GM12801 (cell line): ENCODE results near the gene PPHLN1.

Source experiments
- TF ChIP-seq, protein P1 (sequence below): IDR thresholded peaks from one replicate; pipeline ENCODE4 v1.5.1; 2011; ENCODE audit warnings: control low read depth; ENCODE audit not compliant: insufficient read length; ENCODE audit errors: extremely low read depth

PPHLN1 gene

DNA sequence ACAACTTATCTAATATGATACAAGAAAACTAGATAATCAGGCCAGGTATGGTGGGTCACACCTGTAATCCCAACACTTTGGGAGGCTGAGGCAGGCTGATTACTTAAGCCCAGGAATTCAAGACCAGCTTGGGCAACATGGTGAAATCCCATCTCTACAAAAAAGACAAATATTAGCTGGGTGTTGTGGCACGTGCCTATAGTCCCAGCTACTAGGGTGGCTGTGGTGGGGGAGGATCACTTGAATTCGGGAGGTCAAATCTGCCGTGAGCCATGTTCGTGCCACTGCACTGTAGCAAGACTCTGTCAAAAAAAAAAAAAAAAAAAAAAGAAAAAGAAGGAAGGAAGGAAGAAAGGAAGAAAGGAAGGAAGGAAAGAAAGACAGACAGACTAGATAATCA lies 27.1 kb upstream of the PPHLN1 start:
- TF ChIP-seq, protein P1, sequence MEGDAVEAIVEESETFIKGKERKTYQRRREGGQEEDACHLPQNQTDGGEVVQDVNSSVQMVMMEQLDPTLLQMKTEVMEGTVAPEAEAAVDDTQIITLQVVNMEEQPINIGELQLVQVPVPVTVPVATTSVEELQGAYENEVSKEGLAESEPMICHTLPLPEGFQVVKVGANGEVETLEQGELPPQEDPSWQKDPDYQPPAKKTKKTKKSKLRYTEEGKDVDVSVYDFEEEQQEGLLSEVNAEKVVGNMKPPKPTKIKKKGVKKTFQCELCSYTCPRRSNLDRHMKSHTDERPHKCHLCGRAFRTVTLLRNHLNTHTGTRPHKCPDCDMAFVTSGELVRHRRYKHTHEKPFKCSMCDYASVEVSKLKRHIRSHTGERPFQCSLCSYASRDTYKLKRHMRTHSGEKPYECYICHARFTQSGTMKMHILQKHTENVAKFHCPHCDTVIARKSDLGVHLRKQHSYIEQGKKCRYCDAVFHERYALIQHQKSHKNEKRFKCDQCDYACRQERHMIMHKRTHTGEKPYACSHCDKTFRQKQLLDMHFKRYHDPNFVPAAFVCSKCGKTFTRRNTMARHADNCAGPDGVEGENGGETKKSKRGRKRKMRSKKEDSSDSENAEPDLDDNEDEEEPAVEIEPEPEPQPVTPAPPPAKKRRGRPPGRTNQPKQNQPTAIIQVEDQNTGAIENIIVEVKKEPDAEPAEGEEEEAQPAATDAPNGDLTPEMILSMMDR: no peak

DNA sequence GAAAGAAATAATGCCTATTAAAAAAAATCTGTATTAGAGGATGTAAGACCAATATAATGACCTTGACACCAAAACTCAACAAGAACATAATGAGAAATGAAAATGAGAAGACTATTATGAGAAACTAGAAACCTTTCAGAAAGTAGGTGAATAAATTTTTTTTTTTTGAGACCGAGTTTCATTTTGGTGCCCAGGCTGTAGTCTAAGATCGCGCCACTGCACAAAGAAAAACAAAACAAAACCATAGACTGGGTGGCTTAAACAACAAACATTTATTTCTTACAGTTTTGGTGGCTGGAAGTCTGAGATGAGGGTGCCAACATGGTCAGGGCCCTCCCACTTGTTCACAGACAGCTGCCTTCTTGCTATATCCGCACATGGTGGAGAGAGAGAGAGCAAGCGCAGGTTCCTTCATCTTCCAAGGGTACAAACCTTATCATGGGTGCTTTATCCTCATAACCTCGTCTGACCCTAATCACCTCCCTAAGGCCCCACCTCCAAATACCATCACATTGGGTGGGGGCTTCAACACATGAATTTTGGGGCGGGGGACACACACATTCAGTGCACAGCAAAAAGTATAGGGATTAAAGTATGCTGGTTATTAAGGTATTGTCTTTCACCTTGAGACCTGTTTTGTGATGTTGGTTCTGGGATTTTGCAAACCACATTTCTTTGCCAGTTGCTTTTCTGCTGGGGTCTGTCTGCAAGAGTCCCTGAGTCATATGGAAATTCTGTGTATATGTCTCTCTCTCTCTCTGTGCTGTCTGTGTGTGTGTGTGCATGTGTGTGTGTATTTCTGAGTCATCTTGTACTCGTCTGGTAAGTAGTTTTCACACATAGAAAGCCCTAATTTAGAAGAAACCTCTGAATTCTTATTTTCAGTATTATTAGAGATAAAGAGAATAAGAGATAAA lies 26.3 kb upstream of the PPHLN1 start:
- TF ChIP-seq, protein P1: no peak

DNA sequence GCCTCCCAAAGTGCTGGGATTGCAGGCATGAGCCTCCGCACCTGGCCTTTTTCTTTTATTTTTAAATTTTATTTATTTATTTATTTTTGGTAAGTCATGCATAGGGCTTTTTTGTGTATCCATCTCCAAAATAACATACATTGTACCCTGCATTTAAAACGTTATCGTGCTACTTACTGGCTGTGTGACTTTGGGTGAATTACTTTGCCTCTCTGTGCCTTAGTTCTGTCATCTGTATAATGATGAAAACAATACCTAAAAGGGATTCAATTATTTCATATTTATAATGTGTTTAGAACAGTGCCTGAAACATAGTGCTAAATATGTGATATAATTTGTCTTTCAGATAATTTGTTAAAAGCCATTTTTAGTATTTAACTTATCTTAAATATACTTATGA lies 19.7 kb upstream of the PPHLN1 start:
- TF ChIP-seq, protein P1: no peak

DNA sequence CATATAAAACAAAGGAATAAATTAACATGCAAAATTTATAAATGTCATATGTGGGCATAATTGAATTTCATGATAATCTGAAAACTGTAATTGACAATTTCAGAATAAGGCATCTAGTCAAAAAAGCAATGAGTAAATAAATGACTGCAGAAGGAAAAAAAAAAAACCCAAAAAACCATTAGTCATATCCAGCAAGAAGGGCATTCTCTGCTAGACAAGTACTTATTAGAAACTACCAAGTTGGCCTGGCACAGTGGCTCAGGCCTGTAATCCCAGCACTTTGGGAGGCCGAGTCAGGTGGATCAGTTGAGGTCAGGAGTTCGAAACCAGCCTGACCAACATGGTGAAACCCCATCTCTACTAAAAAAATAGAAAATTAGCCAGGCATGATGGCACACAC lies 17.6 kb upstream of the PPHLN1 start:
- TF ChIP-seq, protein P1: no peak

DNA sequence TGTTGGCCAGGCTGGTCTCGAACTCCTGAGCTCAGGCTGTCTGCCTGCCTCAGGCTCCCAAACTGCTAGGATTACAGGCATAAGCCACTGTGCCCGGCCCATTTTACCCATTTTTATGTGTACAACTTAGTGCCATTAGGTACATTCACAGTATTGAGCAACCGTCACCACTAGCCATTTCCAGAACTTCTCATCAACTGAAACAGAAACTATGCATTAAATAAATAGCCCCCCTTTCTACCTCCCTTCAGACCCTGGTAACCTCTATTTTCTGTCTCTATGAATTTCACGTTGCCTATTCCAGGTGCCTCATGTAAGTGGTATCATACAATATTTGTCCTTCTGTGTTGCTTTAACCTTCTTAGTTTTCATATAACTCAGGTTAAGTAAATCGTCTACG lies 16.0 kb upstream of the PPHLN1 start:
- TF ChIP-seq, protein P1: no peak

DNA sequence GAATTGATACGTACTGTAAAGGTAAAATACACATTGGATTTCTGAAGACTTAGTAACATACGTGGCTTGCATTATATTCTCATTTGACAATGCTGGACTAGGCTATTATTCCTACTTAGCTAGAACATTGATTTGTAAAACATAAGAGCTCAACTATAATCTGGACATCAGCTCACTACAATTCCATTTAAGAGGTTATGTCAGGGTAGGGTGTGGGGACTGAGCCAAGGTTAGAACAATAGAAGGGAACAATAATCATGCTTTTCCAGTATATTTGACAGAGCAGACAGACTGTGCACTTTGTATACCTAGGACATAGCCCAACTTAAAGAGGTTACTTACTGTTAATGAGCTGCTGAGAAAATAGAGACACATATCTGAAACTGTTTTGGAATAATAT lies 10.9 kb upstream of the PPHLN1 start:
- TF ChIP-seq, protein P1: no peak

DNA sequence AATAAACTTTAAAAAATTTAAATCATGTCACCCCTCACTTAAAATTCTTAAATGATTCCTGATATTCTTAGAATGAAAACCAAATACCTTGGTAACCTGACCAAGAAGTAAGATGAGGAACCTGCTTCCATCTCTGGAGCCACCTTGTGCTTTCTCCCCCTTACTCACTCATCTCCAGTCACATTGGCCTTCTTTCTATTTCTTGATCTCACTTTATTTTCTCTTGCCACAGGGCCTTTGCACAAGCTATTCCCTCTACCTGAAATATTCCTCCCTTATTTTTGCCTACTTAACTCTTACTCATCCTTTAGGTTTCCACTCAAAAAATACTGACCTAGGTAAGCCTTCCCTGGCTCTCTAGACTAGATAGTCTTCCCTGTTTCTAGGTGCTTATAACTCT lies 5.2 kb upstream of the PPHLN1 start:
- TF ChIP-seq, protein P1: no peak

DNA sequence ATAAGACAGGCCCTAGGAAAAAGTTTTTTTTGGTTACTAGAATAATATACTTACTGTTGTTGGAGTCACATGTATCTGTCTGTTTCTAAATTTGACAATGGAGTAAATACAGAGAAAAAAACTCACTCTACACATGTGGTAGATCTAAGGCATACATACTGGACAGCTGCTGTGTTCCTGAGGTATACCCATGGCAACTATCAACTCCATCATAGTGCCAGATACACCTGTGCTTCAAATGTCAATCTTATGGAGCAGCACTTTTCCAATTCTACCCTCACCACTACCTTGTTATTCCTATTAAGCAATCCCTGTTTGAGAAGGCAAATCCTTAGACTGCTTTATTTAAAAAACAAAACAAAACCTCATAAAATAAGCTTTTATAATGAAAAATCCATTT lies 3.4 kb upstream of the PPHLN1 start:
- TF ChIP-seq, protein P1: no peak
